T-cell (primary cell): ENCODE data around the gene ZDHHC14. TPM values are rescaled to one million over a fixed set of nuclear protein-coding genes. Genes with fewer than 3 reads are reported as not detected.

ENCODE experiments used
- ATAC-seq, 4 experiments: fragments of 200-7000 bp in 3 of 4; fragments of 150-1000 bp in 1 of 4; cut with Tn5 transposase; replicated peaks in 1 of 4; 1 replicate in 3 of 4; 2 replicates in 1 of 4; pipeline ENCODE4 v1.10.0; 2021; ENCODE audit warnings: moderate library complexity in 3 of 4, mild to moderate bottlenecking in 2 of 4, moderate number of reproducible peaks in 1 of 4
- CTCF ChIA-PET, 2 donors: fragments of 300-600 bp; sonication (Branson Sonifier 250); formaldehyde crosslinking; loops; one replicate each; lab custom pipeline; 2022; ENCODE audit warnings: antibody characterized with exemption in 2 of 2; lab: Charles Lee
- POLR2A ChIA-PET, 2 donors: fragments of 300-600 bp; sonication (Branson Sonifier 250); formaldehyde crosslinking; loops; one replicate each; lab custom pipeline; 2022; ENCODE audit warnings: antibody characterized with exemption in 2 of 2; lab: Charles Lee
- DNase-seq, 35 experiments: peaks; one replicate each; pipeline versions ENCODE4 v3.0.0 to v3.0.0-alpha.2; 2013 to 2023
- H3K27ac ChIP-seq: one replicate; pipeline ENCODE4 v1.5.1; 2013; ENCODE audit warnings: low read length
- H3K27me3 ChIP-seq, 2 experiments: replicated peaks in 1 of 2; 1 replicate in 1 of 2; 2 replicates in 1 of 2; pipeline versions ENCODE4 v1.6.1 to v1.7.0; 2013; ENCODE audit warnings: low read length in 1 of 2, mixed read lengths in 1 of 2; ENCODE audit not compliant: control insufficient read depth in 2 of 2, insufficient read depth in 2 of 2; ENCODE audit errors: extremely low read depth in 1 of 2
- H3K36me3 ChIP-seq, 2 donors: 1 replicate in 1 of 2; 2 replicates in 1 of 2; pipeline versions ENCODE4 v1.6.1 to v1.7.0; 2013; ENCODE audit warnings: low read length in 1 of 2; ENCODE audit not compliant: control insufficient read depth in 2 of 2, insufficient read depth in 1 of 2; ENCODE audit errors: extremely low read depth in 1 of 2
- H3K4me1 ChIP-seq, 2 experiments: 1 replicate in 1 of 2; 2 replicates in 1 of 2; pipeline versions ENCODE4 v1.6.1 to v1.7.0; 2013; ENCODE audit warnings: low read length in 2 of 2, mixed read lengths in 1 of 2; ENCODE audit not compliant: insufficient read depth in 2 of 2, control insufficient read depth in 1 of 2; ENCODE audit errors: extremely low read depth in 1 of 2
- H3K4me3 ChIP-seq, 2 donors: 1 replicate in 1 of 2; 2 replicates in 1 of 2; pipeline versions ENCODE4 v1.5.1 to v1.7.0; 2013; ENCODE audit warnings: mild to moderate bottlenecking in 2 of 2, low read length in 1 of 2, moderate library complexity in 1 of 2; ENCODE audit not compliant: control insufficient read depth in 1 of 2; ENCODE audit errors: extremely low read depth in 1 of 2
- H3K9me3 ChIP-seq: 2 replicates; pipeline ENCODE4 v1.7.0; 2013
- H3K27ac Mint-ChIP-seq, 2 donors: one replicate each; pipeline ENCODE4 v1.8.0; 2020 to 2021; ENCODE audit warnings: mild to moderate bottlenecking in 2 of 2, mixed read lengths in 2 of 2
- H3K27me3 Mint-ChIP-seq, 2 donors: one replicate each; pipeline ENCODE4 v1.8.0; 2021 to 2022; ENCODE audit warnings: mixed read lengths in 2 of 2
- H3K36me3 Mint-ChIP-seq: one replicate; pipeline ENCODE4 v1.8.0; 2021; ENCODE audit warnings: mixed read lengths
- H3K4me1 Mint-ChIP-seq, 3 donors: one replicate each; pipeline ENCODE4 v1.8.0; 2020 to 2022; ENCODE audit warnings: mixed read lengths in 3 of 3, mild to moderate bottlenecking in 1 of 3
- H3K4me3 Mint-ChIP-seq, 3 donors: one replicate each; pipeline ENCODE4 v1.8.0; 2020 to 2022; ENCODE audit warnings: mild to moderate bottlenecking in 3 of 3, mixed read lengths in 3 of 3, moderate library complexity in 3 of 3
- H3K9me3 Mint-ChIP-seq, 3 donors: one replicate each; pipeline ENCODE4 v1.8.0; 2020 to 2022; ENCODE audit warnings: mixed read lengths in 3 of 3
- WGBS: methylation state at CpG from one replicate; pipeline ENCODE4 v1.1.5; 2013; ENCODE audit warnings: missing lambda C conversion rate; ENCODE audit not compliant: insufficient coverage; 5-methylcytosine and 5-hydroxymethylcytosine counted together
- total RNA-seq, 35 experiments: library from RNA in 6 of 35; stranded (reverse) in 6 of 35; fragments of 120-200 nt in 1 of 35; gene quantifications; one replicate each; pipeline versions ENCODE4 v1.2.1 to v1.2.4 and lab custom pipeline; 2013 to 2026

The ZDHHC14 gene
- total RNA-seq, 5 donors from 2014 or later (not counting 1 experiment from before 2014, with no cell fraction given) = 2.1 to 3.7 (median 2.6) TPM

GRCh38 chr6:157649311-157650260 is 268.6 kb downstream of the ZDHHC14 start:
- peaks cover 11% of the 10 kb centered on the region for H3K36me3 Mint-ChIP-seq
- Histone ChIP-seq H3K36me3 (peaks cover 0 to 5% of the 10 kb centered on the region in 2 donors), H3K4me1 (peaks cover 0 to 2% of the 10 kb centered on the region in 2 experiments), H3K9me3 (no peaks in the 10 kb centered on the region), H3K27me3 (no peaks in the 10 kb centered on the region), H3K27ac (no peak overlapping the region), H3K4me3 (no peak overlapping the region)
- H3K4me1 Mint-ChIP-seq = peaks cover 6 to 7% (median 7%) of the 10 kb centered on the region in 3 donors
- DNase-seq (no peak), ATAC-seq (no peak)
- no peaks in the 10 kb centered on the region for H3K27me3 Mint-ChIP-seq
- H3K9me3 Mint-ChIP-seq = no peaks in the 10 kb centered on the region
- no peak overlapping the region for H3K27ac Mint-ChIP-seq
- 72% methylated on average over 22 of the region's 25 CpGs for WGBS
- H3K4me3 Mint-ChIP-seq = no peak overlapping the region
- POLR2A ChIA-PET = no interaction called here
- CTCF ChIA-PET = no interaction called here

GRCh38 chr6:157650261-157650640 is 269.3 kb downstream of the ZDHHC14 start:
- Histone ChIP-seq H3K9me3 (no peaks in the 10 kb centered on the region), H3K27me3 (no peaks in the 10 kb centered on the region), H3K4me3 (no peak overlapping the region), H3K4me1 (peaks cover 0 to 2% of the 10 kb centered on the region in 2 experiments), H3K27ac (no peak overlapping the region), H3K36me3 (peaks cover 0 to 5% of the 10 kb centered on the region in 2 donors)
- peaks cover 6 to 7% (median 7%) of the 10 kb centered on the region in 3 donors for H3K4me1 Mint-ChIP-seq
- H3K9me3 Mint-ChIP-seq = no peaks in the 10 kb centered on the region
- DNase-seq (no peak), ATAC-seq (no peak)
- no peak overlapping the region for H3K4me3 Mint-ChIP-seq
- 95% methylated on average over 9 of the region's 12 CpGs for WGBS
- ChIA-PET POLR2A (no interaction called here), CTCF (no interaction called here)
- H3K27ac Mint-ChIP-seq = no peak overlapping the region
- no peaks in the 10 kb centered on the region for H3K27me3 Mint-ChIP-seq
- peaks cover 11% of the 10 kb centered on the region for H3K36me3 Mint-ChIP-seq

GRCh38 chr6:157650801-157651200 is 269.8 kb downstream of the ZDHHC14 start:
- H3K4me3 Mint-ChIP-seq = no peak overlapping the region
- no peak for DNase-seq
- CTCF ChIA-PET = no interaction called here
- ATAC-seq = no peak
- peaks cover 11% of the 10 kb centered on the region for H3K36me3 Mint-ChIP-seq
- no peaks in the 10 kb centered on the region for H3K27me3 Mint-ChIP-seq
- Histone ChIP-seq H3K36me3 (peaks cover 0 to 5% of the 10 kb centered on the region in 2 donors), H3K9me3 (no peaks in the 10 kb centered on the region), H3K27me3 (no peaks in the 10 kb centered on the region), H3K27ac (no peak overlapping the region), H3K4me3 (no peak overlapping the region), H3K4me1 (peaks cover 0 to 2% of the 10 kb centered on the region in 2 experiments)
- H3K4me1 Mint-ChIP-seq = peaks cover 6 to 7% (median 7%) of the 10 kb centered on the region in 3 donors
- H3K27ac Mint-ChIP-seq = no peak overlapping the region
- 100% methylated on average over 6 of the region's 7 CpGs for WGBS
- no peaks in the 10 kb centered on the region for H3K9me3 Mint-ChIP-seq
- POLR2A ChIA-PET = no interaction called here

- Histone ChIP-seq H3K4me1 (peaks cover 0 to 2% of the 10 kb centered on the region in 2 experiments), H3K4me3 (no peak overlapping the region), H3K27ac (no peak overlapping the region), H3K36me3 (peaks cover 0 to 10% of the 10 kb centered on the region in 2 donors), H3K27me3 (no peaks in the 10 kb centered on the region), H3K9me3 (no peaks in the 10 kb centered on the region)
- CTCF ChIA-PET = no interaction called here
- POLR2A ChIA-PET = no interaction called here
- 77% methylated on average over 9 of the region's 13 CpGs for WGBS
- no peak for DNase-seq
- Mint-ChIP-seq H3K4me1 (peaks cover 6 to 7% (median 7%) of the 10 kb centered on the region in 3 donors), H3K4me3 (no peak overlapping the region), H3K9me3 (no peaks in the 10 kb centered on the region), H3K27ac (no peak overlapping the region), H3K36me3 (peaks cover 11% of the 10 kb centered on the region), H3K27me3 (no peaks in the 10 kb centered on the region)
- ATAC-seq = no peak
Measured at GRCh38 chr6:157651731-157652490, 270.9 kb downstream of the ZDHHC14 start.

- ChIA-PET POLR2A (no interaction called here), CTCF (no interaction called here)
- peaks cover 0 to 2% of the 10 kb centered on the region in 2 experiments for H3K4me1 ChIP-seq
- Mint-ChIP-seq H3K36me3 (peaks cover 11% of the 10 kb centered on the region), H3K4me3 (no peak overlapping the region), H3K4me1 (peaks cover under 1 to 2% (median under 1%) of the 10 kb centered on the region in 3 donors), H3K27me3 (no peaks in the 10 kb centered on the region), H3K9me3 (no peaks in the 10 kb centered on the region), H3K27ac (no peak overlapping the region)
- ATAC-seq = no peak
- peaks cover 0 to 10% of the 10 kb centered on the region in 2 donors for H3K36me3 ChIP-seq
- 94% methylated on average over 16 of the region's 18 CpGs for WGBS
- no peaks in the 10 kb centered on the region for H3K9me3 ChIP-seq
- H3K4me3 ChIP-seq = no peak overlapping the region
- DNase-seq = no peak
- no peak overlapping the region for H3K27ac ChIP-seq
- no peaks in the 10 kb centered on the region for H3K27me3 ChIP-seq
Measured at GRCh38 chr6:157652601-157653363, 271.8 kb downstream of the ZDHHC14 start.

- H3K36me3 ChIP-seq = peaks cover 0 to 10% of the 10 kb centered on the region in 2 donors
- no peaks in the 10 kb centered on the region for H3K4me1 Mint-ChIP-seq
- no peaks in the 10 kb centered on the region for H3K4me1 ChIP-seq
- H3K27me3 Mint-ChIP-seq = no peaks in the 10 kb centered on the region
- no peak for ATAC-seq
- H3K4me3 Mint-ChIP-seq = no peak overlapping the region
- no peaks in the 10 kb centered on the region for H3K9me3 Mint-ChIP-seq
- H3K27ac ChIP-seq = no peak overlapping the region
- no peaks in the 10 kb centered on the region for H3K27me3 ChIP-seq
- ChIA-PET CTCF (no interaction called here), POLR2A (no interaction called here)
- no peaks in the 10 kb centered on the region for H3K9me3 ChIP-seq
- DNase-seq = no peak
- H3K36me3 Mint-ChIP-seq = peaks cover 11% of the 10 kb centered on the region
- no peak overlapping the region for H3K4me3 ChIP-seq
- 84% methylated on average over 10 of the region's 16 CpGs for WGBS
- H3K27ac Mint-ChIP-seq = no peak overlapping the region
Measured at GRCh38 chr6:157653521-157653920, 272.5 kb downstream of the ZDHHC14 start.
